GM12892 (cell line): Measurements from ENCODE around the gene SDCBP2.

Source experiments
- POLR2A ChIP-seq: IDR thresholded peaks from 2 replicates; pipeline ENCODE4 v1.6.1; 2011; ENCODE audit warnings: low read depth, low read length, control low read depth
- POLR2AphosphoS5 ChIP-seq: IDR thresholded peaks from 2 replicates; pipeline ENCODE4 v1.6.1; 2011; ENCODE audit warnings: low read depth, low read length, control low read depth
- TAF1 ChIP-seq: IDR thresholded peaks from 2 replicates; pipeline ENCODE4 v1.6.1; 2011; ENCODE audit warnings: low read depth, mild to moderate bottlenecking, control low read depth, low read length, borderline replicate concordance

- no peak for TF ChIP-seq POLR2A
- no peak for TF ChIP-seq POLR2AphosphoS5
- TF ChIP-seq TAF1, result no peak
Measured at GRCh38 chr20:1376408-1377270, 47.7 kb upstream of the SDCBP2 start.
